HCT116 (cell line): ENCODE results near the gene SSH2.

ENCODE experiments used
- EZH2 ChIP-seq: fragments of 200-600 bp; sonication (generic); IDR thresholded peaks from 2 replicates; pipeline ENCODE4 v1.6.1; 2017; ENCODE audit warnings: antibody characterized with exemption, mixed run types
- FOSL1 ChIP-seq: IDR thresholded peaks from 2 replicates; pipeline ENCODE4 v1.6.1; 2012; ENCODE audit warnings: low read depth
- JUND ChIP-seq: IDR thresholded peaks from 2 replicates; pipeline ENCODE4 v1.6.1; 2012
- POLR2A ChIP-seq: IDR thresholded peaks from 2 replicates; pipeline ENCODE4 v1.7.0; 2011; ENCODE audit warnings: borderline replicate concordance; ENCODE audit not compliant: insufficient read depth, insufficient read length; ENCODE audit errors: extremely low read depth
- RAD21 ChIP-seq: IDR thresholded peaks from 2 replicates; pipeline ENCODE4 v1.6.1; 2012; ENCODE audit warnings: low read depth, mild to moderate bottlenecking
- SP1 ChIP-seq: IDR thresholded peaks from 2 replicates; pipeline ENCODE4 v1.6.1; 2012; ENCODE audit warnings: low read depth
- TCF7L2 ChIP-seq: IDR thresholded peaks from 2 replicates; pipeline ENCODE4 v1.7.0; 2011; ENCODE audit warnings: borderline replicate concordance, inconsistent platforms; ENCODE audit not compliant: insufficient read depth, insufficient read length; ENCODE audit errors: extremely low read depth
- ZFX ChIP-seq: fragments of 450-650 bp; IDR thresholded peaks from 2 replicates; pipeline ENCODE4 v1.6.1; 2017
- TF ChIP-seq, protein P1 (sequence below), 3 experiments: fragments of 200-600 bp in 1 of 3; sonication (generic) in 1 of 3; IDR thresholded peaks in 2 of 3; conservative IDR thresholded peaks in 1 of 3; 2 replicates each; pipeline ENCODE4 v1.5.1; 2012 to 2017; ENCODE audit warnings: low read depth in 2 of 3, low read length in 2 of 3, antibody characterized with exemption in 1 of 3, borderline replicate concordance in 1 of 3, control low read depth in 1 of 3, mild to moderate bottlenecking in 1 of 3, mixed read lengths in 1 of 3, mixed run types in 1 of 3, moderate library complexity in 1 of 3; ENCODE audit not compliant: insufficient read depth in 1 of 3
- TF ChIP-seq, protein P2 (sequence below): IDR thresholded peaks from 2 replicates; pipeline ENCODE4 v1.6.1; 2011; ENCODE audit warnings: mild to moderate bottlenecking, low read length, moderate library complexity; ENCODE audit not compliant: insufficient replicate concordance; ENCODE audit errors: extremely low read depth
- TF ChIP-seq, protein P3 (sequence below): IDR thresholded peaks from 2 replicates; pipeline ENCODE4 v1.6.1; 2012
- TF ChIP-seq, protein P4 (sequence below): IDR thresholded peaks from 2 replicates; pipeline ENCODE4 v1.6.1; 2012; ENCODE audit warnings: low read depth
- TF ChIP-seq, protein P5 (sequence below): IDR thresholded peaks from 2 replicates; pipeline ENCODE4 v1.6.1; 2012

DNA sequence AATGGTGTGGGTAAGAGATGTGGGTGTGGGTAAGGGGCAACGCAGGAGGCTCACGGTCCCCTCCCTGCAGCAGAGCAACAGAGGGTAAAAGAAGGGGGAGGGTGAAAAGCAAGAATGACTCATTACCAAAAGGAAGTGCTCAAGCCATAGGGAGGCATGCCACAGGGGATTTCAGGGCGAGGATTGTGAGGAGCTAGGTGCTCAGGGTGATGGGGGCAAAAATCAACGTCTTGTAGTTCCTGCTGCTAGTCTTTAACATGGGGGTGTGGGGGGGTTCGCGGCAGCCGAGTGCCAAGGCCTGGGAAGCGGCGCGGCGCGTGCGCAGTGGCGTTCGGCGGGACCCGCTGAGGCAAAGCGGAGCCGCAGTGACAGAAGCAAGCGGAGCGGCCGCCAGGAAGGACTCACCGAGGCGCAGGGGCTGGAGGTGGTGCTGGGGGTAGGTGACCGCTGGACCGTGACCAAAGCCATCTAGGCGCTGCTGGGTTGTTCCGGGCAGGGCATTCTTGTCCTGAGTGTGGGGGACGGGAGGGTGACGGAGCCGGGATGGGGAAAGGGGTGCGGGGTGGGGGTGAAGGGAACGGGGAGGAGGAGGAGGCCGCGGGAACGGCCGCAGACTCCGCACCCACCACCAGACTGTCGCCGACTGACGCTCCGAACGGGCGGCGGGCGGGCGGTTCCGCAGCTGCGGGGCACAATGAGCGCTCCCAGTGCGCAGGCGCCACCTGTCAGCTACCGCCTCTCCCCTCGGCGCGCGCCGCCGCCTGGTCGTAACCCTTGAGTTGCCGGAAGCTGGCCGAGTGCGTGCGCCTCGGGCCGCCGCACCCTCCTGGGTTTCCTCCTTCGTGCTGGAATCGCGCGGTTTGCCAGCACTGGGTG lies at the start of gene SSH2:
- TF ChIP-seq POLR2A: peak; percentile 29
- TF ChIP-seq RAD21: no peak
- TF ChIP-seq FOSL1: no peak
- TF ChIP-seq, protein P1, sequence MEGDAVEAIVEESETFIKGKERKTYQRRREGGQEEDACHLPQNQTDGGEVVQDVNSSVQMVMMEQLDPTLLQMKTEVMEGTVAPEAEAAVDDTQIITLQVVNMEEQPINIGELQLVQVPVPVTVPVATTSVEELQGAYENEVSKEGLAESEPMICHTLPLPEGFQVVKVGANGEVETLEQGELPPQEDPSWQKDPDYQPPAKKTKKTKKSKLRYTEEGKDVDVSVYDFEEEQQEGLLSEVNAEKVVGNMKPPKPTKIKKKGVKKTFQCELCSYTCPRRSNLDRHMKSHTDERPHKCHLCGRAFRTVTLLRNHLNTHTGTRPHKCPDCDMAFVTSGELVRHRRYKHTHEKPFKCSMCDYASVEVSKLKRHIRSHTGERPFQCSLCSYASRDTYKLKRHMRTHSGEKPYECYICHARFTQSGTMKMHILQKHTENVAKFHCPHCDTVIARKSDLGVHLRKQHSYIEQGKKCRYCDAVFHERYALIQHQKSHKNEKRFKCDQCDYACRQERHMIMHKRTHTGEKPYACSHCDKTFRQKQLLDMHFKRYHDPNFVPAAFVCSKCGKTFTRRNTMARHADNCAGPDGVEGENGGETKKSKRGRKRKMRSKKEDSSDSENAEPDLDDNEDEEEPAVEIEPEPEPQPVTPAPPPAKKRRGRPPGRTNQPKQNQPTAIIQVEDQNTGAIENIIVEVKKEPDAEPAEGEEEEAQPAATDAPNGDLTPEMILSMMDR (IDR thresholded peaks at IDR 0.05 in 2 of 3, conservative IDR thresholded peaks at IDR 0.05 in 1 of 3; ENCODE audit: borderline replicate concordance in 1 of 3, insufficient read depth in 1 of 3, low read depth in 2 of 3, low read length in 2 of 3): no peak
- TF ChIP-seq ZFX: no peak
- 0 out of 2 replicates have a peak, but pooled peaks have one; percentile 28 for TF ChIP-seq JUND
- TF ChIP-seq, protein P2, sequence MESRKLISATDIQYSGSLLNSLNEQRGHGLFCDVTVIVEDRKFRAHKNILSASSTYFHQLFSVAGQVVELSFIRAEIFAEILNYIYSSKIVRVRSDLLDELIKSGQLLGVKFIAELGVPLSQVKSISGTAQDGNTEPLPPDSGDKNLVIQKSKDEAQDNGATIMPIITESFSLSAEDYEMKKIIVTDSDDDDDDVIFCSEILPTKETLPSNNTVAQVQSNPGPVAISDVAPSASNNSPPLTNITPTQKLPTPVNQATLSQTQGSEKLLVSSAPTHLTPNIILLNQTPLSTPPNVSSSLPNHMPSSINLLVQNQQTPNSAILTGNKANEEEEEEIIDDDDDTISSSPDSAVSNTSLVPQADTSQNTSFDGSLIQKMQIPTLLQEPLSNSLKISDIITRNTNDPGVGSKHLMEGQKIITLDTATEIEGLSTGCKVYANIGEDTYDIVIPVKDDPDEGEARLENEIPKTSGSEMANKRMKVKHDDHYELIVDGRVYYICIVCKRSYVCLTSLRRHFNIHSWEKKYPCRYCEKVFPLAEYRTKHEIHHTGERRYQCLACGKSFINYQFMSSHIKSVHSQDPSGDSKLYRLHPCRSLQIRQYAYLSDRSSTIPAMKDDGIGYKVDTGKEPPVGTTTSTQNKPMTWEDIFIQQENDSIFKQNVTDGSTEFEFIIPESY: no peak
- TF ChIP-seq SP1: peak; percentile 17; the same call in 1 of the 2 replicates
- TF ChIP-seq, protein P3, sequence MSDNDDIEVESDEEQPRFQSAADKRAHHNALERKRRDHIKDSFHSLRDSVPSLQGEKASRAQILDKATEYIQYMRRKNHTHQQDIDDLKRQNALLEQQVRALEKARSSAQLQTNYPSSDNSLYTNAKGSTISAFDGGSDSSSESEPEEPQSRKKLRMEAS: peak; percentile 82
- TF ChIP-seq, protein P4, sequence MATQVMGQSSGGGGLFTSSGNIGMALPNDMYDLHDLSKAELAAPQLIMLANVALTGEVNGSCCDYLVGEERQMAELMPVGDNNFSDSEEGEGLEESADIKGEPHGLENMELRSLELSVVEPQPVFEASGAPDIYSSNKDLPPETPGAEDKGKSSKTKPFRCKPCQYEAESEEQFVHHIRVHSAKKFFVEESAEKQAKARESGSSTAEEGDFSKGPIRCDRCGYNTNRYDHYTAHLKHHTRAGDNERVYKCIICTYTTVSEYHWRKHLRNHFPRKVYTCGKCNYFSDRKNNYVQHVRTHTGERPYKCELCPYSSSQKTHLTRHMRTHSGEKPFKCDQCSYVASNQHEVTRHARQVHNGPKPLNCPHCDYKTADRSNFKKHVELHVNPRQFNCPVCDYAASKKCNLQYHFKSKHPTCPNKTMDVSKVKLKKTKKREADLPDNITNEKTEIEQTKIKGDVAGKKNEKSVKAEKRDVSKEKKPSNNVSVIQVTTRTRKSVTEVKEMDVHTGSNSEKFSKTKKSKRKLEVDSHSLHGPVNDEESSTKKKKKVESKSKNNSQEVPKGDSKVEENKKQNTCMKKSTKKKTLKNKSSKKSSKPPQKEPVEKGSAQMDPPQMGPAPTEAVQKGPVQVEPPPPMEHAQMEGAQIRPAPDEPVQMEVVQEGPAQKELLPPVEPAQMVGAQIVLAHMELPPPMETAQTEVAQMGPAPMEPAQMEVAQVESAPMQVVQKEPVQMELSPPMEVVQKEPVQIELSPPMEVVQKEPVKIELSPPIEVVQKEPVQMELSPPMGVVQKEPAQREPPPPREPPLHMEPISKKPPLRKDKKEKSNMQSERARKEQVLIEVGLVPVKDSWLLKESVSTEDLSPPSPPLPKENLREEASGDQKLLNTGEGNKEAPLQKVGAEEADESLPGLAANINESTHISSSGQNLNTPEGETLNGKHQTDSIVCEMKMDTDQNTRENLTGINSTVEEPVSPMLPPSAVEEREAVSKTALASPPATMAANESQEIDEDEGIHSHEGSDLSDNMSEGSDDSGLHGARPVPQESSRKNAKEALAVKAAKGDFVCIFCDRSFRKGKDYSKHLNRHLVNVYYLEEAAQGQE: no peak
- TF ChIP-seq TCF7L2: peak; percentile 4
- no peak for TF ChIP-seq EZH2
- TF ChIP-seq, protein P5, sequence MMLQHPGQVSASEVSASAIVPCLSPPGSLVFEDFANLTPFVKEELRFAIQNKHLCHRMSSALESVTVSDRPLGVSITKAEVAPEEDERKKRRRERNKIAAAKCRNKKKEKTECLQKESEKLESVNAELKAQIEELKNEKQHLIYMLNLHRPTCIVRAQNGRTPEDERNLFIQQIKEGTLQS: no peak
